HEK293 (cell line): Measurements from ENCODE around the gene BCAP31.

Source experiments
- CTCF ChIP-seq: fragments of 450-650 bp; formaldehyde crosslinking; IDR thresholded peaks from 2 replicates; pipeline ENCODE4 v1.5.1; 2016; ENCODE audit warnings: missing biosample characterization, missing genetic modification characterization
- KLF1 ChIP-seq: fragments of 450-650 bp; formaldehyde crosslinking; IDR thresholded peaks from 2 replicates; pipeline ENCODE4 v1.5.1; 2016; ENCODE audit warnings: missing biosample characterization, missing genetic modification characterization
- ZNF416 ChIP-seq: fragments of 450-650 bp; formaldehyde crosslinking; IDR thresholded peaks from 2 replicates; pipeline ENCODE4 v1.5.1; 2016; ENCODE audit warnings: missing biosample characterization, missing genetic modification characterization
- ZNF558 ChIP-seq: fragments of 450-650 bp; formaldehyde crosslinking; IDR thresholded peaks from 2 replicates; pipeline ENCODE4 v1.5.1; 2016; ENCODE audit warnings: missing biosample characterization, missing genetic modification characterization

- TF ChIP-seq ZNF416 (tag by site-specific recombination) (no peak), ZNF558 (tag by site-specific recombination) (no peak), KLF1 (tag by site-specific recombination) (no peak), CTCF (no peak)
Measured at GRCh38 chrX:153673428-153674218, 50.6 kb downstream of the BCAP31 start, which contains the start of gene PNCK.
